T-helper 9 cell (primary cell): ENCODE measurements around the gene MRC1.

Experiments used
- DNase-seq: peaks from one replicate; pipeline ENCODE4 v3.0.0-alpha.2; 2020

MRC1 gene

DNA sequence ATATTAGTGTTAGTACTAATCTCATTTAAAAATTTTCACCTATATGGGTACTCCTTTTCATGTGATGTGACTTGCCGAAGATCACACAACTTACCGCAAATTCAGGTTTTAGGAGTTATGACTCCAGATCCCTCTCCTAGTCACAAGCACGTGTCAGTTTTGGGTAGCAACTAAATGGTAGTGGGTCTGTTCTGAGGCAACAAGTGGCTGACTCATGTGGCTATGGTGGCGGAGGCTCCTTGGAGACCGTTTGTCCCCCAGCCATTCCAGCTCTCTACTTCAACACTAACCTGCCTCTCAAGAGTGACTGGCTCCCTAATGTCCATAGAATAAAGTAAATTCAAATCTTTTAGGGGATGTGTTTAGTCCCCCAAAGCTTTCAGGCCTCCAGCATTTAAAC, 39.5 kb downstream of the MRC1 start:
- no peak for DNase-seq

DNA sequence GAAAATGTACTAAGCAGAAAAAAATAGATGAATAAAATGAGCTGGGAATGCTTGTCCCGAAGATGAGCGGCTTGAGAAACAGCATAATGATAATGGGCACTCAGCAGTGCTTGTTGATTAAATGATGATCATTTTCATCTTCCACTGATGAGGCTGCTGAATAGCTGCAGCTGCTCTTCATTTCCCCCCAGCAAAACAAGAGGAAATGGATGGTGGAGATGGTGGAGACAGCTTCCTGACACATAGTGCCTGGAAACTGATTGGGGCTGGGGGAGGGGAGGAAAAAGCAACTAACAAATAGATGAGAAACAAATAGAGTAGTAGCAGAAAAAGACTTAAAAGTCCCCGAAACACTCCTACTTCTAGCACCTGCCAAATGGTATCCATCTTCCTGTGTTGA, 41.4 kb downstream of the MRC1 start:
- no peak for DNase-seq

DNA sequence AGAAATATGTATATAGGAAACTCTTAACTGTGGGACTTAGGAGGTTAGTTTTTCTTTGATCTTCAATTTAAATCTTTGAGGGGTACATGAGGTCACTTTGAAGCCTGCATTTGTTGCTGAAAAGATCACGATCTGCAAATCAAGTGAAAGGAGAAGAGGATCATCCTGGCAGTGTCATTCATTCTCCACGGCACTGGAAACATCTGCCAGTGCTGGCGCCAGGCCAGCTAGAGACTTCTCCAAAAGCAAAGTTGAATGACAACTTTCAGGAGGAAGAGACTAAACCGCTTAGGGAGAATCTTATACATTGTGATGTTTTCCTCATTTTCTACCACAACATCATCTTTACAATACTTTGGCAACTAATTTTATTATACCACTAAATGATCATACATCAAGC, 42.5 kb downstream of the MRC1 start:
- DNase-seq = no peak

DNA sequence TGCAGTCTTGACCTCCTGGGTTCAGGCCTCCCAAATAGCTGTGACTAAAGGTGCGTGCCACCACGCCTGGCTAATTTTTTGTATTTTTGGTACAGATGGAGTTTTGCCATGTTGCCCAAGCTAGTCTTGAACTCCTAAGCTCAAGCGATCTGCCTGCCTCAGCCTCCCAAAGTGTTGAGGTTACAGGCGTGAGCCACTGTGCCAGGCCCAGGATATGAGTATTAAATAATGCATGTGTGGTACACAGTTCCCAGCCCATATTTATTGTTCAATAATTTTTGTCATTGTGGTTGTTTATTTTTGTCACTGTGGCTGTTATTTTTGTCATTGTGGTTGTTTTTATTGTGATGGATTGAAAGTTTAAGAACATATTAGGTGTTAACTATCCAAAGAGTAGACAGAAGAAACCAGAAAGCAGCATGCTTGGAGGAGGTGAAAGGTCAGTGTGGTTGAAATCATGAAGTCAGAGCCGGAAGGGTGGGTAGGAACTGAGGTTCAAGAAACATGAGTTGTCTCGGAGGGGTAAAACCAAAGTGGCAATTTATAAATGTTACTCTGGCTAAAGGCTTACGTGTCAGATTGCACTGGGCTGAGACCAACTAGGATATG, 45.0 kb downstream of the MRC1 start:
- no peak for DNase-seq

DNA sequence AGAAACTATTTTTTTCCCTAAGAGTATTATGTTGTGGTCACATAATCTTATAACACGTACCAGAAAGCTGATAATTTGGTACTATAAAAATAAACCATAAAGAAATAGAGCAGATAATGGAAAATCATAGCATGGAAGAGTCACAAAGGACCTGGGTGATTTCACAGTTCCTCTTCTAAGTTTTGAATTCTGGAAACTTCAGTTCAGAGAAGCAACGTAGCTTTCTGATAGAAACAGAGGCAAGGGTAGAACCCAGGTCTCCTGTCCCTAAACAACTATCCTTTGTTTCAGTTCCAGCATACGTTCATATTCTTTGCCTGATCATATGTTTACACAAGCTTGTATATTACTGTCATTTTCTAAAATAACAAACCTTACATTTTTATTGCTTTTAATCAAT, 47.9 kb downstream of the MRC1 start:
- no peak for DNase-seq

DNA sequence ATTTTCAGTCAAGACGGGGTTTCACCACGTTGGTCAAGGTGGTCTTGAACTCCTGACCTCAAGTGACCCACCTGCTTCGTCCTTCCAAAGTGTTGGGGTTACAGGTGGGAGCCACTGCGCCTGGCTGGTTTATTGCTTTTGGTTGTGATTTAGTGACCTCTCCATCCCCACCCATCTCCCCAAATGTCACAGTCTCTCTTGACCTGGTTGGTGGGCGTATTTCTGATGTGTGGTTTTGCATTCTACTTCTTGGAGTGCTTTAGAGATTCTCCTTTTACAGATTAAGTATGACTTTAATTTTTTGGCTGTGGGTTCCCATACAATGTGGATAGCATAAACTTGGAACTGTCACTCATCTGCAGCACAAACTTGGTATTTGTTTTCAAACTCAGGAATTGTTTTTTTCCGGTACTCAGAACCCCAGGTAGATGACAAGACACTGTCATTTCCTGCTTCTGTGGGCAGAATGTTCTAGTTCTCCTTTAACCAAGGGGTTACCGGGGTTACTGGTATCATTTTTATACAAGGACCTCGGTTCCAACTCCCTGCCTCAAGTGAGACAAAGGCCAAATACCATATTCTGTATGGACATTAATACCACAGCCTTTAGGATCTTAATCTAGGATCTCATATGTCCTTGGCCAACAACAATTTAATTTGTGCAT, 50.5 kb downstream of the MRC1 start:
- DNase-seq = no peak

DNA sequence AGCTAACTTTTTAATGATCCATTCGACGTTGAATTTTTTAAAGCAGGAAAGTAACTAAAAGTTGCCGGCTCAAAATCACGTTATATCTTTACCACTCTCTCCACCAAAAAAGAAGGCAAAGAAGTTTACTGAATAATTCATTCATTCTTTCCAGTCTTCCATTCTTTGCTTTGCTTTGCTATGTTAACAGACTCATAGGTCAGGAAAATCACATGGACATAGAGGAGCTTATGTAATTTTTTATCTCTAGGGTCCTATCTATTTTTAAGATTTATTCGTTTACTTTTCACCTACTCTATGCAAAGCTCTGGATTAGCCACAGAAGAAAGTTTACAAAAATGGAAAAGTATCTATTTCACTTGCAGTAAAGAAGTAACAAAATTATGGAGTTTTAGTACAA, 52.6 kb downstream of the MRC1 start:
- DNase-seq = no peak

DNA sequence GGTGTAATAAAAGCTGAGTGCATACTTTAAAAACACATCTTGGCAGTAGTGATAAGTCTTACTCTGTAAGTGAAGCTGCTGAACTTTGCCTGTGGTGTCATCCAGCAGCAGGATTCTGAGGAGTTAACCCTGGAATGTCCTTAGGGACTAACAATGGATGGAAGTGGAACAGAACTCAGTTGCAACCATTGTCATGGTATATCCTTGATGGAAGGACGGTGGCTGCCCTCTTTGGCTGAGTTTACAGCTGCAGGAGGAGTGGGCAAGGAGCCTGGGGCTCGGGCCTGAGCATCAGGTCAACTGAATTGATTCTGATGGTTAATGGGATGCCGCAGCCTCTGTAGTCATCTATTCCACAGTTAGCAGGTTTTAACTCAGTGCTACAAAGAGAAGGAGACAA, 56.2 kb downstream of the MRC1 start:
- DNase-seq = no peak

DNA sequence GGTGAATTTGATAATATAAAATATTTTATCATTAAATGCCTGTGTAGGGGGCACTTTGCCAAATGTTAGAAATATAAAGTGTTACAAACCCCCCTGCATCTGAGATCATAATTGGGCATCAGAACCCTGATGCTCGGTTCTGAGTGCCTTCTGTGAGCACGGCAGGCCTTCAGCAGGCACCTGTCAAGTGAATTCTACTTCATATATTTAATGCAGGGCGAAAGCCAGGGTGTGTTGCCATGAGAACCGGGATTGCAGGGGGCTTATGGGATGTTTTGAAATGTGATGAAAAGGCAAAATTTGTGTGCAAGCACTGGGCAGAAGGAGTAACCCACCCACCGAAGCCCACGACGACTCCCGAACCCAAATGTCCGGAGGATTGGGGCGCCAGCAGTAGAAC, 57.2 kb downstream of the MRC1 start:
- no peak for DNase-seq

DNA sequence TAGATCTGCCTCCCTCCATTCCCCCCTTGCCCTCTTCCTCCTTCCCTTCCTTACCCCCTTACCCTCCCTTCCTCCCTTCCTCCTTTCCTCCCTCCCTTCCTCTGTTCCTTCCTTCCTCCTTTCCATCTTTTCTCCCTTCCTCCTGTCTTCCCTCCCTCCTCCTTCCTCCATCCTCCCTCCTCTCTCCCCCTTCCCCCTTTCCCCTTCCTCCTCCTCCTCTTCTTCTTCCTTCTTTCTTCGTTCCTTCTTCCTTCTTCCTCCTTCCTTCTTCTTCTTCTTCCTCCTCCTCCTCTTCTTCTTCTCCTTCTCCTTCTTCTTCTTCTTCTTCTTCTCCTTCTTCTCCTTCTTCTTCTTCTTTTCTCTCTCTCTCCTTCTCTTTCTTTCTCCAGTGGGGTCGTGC, 57.9 kb downstream of the MRC1 start:
- no peak for DNase-seq

DNA sequence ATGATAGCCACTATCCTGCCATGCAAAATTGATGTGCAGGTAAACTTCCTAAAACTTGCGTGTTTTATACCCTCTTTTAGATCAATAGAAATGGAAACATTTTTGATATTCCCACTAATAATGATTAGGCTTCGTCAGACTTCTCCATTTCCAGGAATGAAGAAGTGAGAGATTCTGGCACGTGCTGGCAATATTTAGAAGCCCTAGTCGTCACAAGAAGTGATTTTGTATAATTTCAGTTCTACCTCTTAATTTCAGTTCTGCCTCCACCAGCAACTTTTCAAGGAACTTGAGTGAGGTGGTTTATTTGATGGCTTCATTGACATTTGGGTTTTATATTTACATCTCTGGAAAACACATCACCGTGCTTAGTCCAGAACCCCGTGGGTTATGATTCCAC, 61.9 kb downstream of the MRC1 start:
- DNase-seq = no peak

DNA sequence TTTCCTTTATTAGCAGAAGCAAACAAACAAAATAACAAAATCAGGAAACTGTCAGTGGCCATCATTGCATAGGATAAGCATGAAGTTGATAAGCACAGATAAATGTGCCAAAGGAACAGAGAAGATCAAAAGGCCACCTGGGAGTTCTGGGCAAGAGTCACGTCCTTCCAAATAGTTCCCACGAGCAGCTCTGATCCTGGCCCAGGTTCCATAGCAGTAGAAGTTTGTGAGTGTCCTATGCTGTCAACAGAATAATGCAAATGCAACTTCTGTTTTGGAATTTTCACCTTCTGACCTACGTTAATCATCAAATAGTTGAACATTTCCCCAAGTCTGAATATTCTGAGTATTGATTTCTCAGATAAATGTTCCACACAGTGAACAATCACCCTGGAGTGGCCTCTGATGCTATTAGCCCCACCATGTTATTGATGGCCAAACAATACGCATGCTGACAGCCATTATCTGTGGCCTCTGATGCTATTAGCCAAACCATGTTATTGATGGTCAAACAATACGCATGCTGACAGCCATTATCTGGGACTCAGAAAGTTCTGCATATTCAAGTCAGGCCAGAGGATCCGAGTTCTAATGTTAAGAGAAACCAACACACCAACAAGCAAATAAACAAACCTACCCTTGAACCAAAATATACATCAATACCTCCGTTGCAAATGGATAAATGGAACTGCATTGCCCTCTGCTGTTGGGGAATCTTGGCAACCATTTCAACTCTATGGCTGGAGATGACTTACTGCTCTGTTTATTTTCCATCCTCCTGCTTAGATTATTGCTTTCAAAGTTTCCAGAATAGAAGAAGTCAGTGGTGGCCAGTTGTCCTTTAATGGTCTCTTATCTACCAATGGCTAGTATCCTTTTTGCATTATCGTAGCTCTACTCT, 63.3 kb downstream of the MRC1 start:
- DNase-seq = no peak

DNA sequence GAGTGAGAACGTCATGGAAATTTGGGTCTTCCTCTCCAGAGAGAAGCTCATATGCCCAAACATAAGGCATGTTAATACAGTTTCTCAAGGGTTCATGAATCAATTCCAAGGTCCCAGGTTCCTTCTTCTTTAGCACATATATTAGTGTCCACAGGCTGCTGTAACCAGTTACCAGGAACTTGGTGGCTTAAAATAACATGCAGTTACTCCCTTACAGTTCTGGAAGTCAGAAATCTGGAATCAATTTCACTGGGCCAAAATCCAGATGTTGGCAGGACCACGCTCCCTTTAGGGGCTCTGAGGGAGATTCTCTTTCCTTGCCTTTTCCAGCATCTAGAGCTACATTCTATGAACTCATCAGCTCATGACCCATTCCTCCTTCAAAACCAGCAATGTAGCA, 64.8 kb downstream of the MRC1 start:
- no peak for DNase-seq

DNA sequence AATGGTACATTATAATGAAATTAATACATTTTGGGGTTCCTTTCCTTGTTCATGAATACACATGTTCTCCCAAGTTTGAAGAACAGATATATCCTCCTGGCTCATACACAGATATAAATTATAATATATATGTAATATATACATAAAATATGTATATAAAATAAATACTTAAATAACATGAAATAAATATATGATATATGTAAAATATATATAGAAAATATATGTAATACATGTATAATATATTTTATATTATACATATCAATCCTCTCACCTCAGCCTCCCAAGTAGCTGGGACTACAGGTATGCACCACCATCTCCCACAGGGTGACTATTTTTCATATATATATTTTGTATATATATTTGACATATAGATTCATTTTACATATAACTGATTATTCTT, 68.0 kb downstream of the MRC1 start:
- DNase-seq = no peak

DNA sequence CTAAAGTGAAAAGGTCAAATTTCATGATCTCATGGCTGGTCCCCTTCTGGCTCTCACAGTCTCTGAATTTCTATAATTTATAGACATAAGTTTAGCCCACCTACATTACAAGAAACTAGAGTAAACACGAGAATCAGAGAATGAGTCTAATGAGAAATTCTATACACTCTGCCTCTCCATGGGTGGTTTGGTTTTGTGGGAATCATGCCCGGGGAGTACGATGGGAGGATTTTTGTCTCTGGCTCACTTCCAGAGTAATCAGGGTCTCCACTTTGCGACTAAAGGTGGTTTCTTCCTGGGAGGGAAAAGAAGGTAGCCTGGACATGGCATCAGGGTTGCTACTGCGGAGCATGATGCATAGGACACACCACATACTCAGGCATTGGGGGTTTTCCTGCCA, 69.7 kb downstream of the MRC1 start:
- DNase-seq = no peak

DNA sequence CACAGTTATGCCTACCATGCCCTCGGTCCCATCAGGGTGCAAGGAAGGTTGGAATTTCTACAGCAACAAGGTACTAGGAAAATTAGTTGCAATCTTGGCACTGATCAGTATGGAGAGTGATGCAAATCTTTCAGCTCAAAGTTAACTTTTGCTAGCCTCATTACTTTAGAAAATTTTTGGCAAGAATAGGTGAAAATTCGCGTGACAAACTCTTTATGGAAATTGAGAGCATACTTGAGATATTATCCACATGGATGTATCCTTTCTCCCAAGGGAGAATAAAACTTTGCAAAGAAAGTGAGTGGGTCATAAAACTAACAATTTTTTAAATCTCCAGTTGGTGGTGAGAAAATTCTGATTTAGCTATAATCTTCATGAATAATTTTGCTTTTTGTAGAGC, 71.5 kb downstream of the MRC1 start:
- no peak for DNase-seq

DNA sequence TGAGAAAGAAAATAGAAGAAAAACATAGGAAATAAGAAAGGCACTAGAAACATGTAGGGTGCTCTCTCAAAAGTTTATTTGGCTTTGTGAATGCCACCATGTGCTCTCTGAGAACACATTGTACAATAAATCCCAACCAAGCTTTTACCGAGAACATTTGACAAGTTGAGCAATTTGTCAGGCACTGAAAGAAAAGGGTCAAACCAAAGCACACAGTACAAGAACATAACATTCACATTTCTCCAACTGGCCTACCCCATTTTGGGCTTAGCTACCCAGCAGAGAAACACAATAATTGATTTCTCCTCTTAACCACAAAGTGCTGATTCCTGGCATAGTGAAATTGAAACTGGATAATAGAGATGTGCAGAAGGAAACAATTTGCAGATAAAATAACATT, 73.4 kb downstream of the MRC1 start:
- DNase-seq = no peak

DNA sequence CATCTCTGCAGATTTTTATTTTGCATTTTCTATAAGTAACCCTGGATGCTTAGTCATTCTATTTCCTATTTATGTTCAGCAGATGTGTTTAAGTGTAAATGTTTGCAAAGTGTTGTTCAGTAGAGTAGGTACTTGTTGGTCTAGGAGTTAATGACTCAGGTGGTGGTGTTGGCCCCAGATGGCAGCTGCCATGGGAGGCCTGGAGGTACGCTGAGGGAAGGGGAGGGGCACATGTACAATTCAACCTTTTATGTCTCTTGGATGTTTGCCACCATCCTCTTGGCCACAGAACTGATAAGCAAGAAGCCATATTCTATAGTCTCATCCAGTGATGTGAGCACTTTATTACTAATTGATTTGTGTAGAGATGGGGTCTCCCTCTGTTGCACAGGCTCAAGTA, 74.5 kb downstream of the MRC1 start:
- DNase-seq = no peak

DNA sequence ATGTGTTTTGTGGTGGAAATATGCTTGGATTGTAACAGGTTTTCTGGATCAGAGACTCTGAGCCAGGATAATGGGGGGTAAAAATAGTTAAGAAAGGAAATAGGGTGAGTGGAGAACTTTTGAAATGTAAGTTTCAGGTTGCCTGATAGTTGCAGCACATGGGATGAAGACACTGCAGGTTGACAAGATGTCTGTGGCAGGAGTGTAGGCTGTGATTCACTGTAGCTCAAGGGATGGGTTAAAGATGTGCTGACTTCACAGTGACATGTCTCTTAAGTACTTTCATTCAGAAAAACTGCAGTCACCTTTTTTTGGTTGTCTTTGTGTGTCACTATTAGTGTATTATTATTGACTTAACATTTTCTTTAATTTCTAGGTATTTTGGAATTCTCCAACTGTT, 79.0 kb downstream of the MRC1 start:
- no peak for DNase-seq

DNA sequence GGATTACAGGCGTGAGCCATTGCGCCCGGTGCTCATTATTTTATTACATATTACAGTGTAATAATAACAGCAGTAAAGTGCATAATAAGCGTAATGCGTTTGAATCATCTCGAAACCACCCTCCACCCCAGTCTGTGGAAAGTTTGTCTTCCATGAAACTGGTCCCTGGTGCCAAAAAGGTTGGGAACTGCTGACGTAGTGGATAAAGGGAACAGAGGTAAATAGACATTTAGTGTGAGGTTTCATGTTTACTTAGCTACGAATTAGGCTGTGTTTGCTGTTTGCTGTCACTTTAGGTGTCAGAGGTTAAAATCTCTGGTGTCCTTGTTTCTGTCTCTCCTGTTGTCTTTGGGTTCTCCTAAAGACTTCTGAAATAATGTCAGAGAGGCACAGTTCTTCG, 82.3 kb downstream of the MRC1 start:
- DNase-seq = no peak

DNA sequence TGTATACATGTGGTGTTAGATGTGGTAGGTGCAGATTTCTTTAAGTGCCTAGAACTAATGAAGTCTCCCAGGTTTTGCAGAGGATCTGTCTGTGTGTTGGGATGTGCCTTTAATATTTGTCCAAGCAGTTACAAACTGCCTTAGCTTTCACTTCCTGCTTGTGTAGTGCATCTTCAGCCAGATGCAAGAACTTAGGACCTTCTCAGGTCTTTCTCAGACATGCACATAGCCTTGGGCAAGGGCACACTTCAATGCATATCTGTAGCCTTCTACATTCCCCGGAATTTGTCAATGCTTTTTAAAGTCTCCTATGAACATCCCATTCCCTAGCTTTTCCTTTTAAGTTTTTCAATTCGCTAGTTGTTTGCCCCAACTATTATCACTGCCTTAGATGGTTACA, 95.4 kb downstream of the MRC1 start:
- DNase-seq = no peak

DNA sequence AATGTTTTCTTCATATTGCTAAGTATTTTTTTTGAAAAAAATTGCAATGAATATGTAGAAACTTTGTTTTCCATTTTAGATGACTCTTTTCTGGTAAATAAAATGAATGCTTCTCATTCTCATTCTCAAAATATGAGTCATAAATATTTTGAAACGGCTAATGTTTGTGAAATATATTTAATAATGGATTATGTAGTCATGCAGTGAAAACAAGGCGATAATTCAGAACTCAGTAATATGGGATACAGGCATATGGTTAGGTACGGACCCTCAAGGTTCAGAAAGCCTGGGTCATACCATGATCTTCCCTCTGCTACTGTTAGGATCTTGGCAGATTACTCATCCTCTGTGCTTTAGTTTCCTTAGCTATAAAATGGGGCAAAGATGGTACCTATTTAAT, 96.3 kb downstream of the MRC1 start:
- DNase-seq = no peak

DNA sequence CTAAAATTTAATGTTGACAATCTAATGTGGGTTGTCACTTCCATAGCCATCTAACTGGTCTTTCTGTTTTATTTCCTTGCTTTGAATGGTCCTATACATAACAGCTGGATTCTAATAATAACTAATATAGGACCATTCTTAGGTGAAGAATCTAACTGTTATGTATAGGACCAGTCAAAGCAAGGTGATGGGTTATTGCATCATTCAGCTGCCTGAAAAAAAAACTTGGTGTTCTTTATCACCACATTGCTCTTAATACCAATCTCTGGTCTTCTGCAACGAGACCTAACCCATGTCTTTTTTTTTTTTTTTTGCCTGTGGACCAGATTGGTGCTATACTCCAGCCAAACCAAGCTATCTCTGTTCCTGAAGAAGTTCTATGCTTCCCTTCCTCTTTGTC, 96.9 kb downstream of the MRC1 start:
- no peak for DNase-seq

DNA sequence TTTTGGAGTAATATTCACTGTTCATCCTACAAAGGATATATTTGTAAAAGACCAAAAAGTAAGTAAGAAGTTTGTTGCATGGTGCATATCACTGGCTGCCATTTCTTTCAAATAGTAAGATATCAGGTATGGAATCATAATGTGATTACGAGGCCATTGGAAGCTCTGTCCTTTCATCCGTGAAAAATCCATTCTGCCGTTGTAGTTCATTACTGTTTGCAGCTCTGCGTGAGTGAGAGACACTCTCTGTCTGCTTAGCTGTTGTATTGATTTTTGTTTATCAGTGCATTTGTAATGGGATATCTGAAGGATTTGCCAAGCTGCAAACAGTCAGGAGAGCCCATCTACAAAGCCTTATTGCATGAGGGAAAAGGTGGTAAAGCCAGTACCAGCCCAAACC, 98.5 kb downstream of the MRC1 start:
- no peak for DNase-seq
